ENCODE results near the gene ACP6.
A peak's percentile ranks its signal among the peaks of the same experiment; 100 is the strongest.

Gene ACP6

DNA sequence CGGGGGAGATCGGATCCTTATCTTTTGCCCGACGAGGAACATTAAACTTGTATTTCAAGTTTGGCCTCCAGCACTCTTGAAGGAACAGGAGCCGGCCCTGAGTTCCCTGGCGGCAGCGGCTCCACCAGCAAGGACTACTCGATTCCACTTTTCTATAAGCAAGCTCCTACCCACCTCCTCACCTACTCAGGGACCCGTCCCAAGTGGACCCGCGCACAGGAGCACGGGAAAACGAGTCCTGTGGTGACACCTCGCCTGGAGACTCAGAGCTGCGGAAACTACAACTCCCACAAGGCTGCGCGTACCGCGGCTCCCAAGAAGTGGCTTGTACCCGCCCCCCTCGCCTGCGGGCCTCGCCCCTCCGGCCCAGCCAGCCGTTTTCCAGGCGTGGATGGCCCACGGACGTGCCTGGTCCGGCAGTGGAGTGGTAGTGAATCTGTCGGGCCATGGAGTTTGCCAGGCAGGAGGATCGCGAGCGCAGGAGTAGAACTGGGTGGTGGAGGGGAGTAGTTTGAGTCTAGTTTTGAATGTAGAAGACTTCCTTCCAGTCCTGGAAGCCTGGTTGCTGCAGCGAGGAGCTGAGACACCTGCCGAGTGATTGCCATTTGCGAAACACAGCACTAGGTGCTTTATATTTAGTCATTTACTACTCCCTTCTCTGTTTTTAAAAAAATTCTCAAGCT, at the start of gene ACP6:
TSS of gene ACP6 (minus strand) at position 206 of the 683 bp plus-strand sequence. CDS start 476 bp downstream, outside the sequence.
- Histone ChIP-seq H3K36me3 (ENCODE audit: insufficient read depth, low read length) (no peaks in the 10 kb centered on the region), H3K79me2 (ENCODE audit: control insufficient read depth, insufficient read depth, low read length, unreplicated experiment) (peaks cover 28% of the 10 kb centered on the region), H3K4me1 (ENCODE audit: control insufficient read depth, insufficient read depth, low read length, unreplicated experiment) (peaks cover 28% of the 10 kb centered on the region), H3K27me3 (ENCODE audit: insufficient read depth, low read length) (no peaks in the 10 kb centered on the region), H3K27ac (ENCODE audit: low read depth, low read length) (no peak within 1 kb of the TSS), H3K4me3 (ENCODE audit: low read depth, low read length) (peak within 1 kb of the TSS; percentile 91), H2AFZ (ENCODE audit: low read length, unreplicated experiment) (peak within 1 kb of the TSS; percentile 84)

GRCh38 chr1:147719711-147720225, 49.4 kb upstream of the ACP6 start:
- no peaks in the 10 kb centered on the region for H3K36me3 ChIP-seq (ENCODE audit: insufficient read depth, low read length)

GRCh38 chr1:147719029-147719698, 48.8 kb upstream of the ACP6 start:
- Histone ChIP-seq H2AFZ (ENCODE audit: low read length, unreplicated experiment) (no peak overlapping the region), H3K4me3 (ENCODE audit: low read depth, low read length) (no peak overlapping the region), H3K27ac (ENCODE audit: low read depth, low read length) (no peak overlapping the region)

More at GRCh38 chr1:147719711-147720225, 49.4 kb upstream of the ACP6 start:
- no peaks in the 10 kb centered on the region for H3K4me1 ChIP-seq (ENCODE audit: control insufficient read depth, insufficient read depth, low read length, unreplicated experiment)
- H3K79me2 ChIP-seq (ENCODE audit: control insufficient read depth, insufficient read depth, low read length, unreplicated experiment): no peaks in the 10 kb centered on the region
- H3K27ac ChIP-seq (ENCODE audit: low read depth, low read length): no peak overlapping the region
- H3K4me3 ChIP-seq (ENCODE audit: low read depth, low read length): no peak overlapping the region
- H2AFZ ChIP-seq (ENCODE audit: low read length, unreplicated experiment): no peak overlapping the region
- H3K27me3 ChIP-seq (ENCODE audit: insufficient read depth, low read length): peaks cover 52% of the 10 kb centered on the region

DNA sequence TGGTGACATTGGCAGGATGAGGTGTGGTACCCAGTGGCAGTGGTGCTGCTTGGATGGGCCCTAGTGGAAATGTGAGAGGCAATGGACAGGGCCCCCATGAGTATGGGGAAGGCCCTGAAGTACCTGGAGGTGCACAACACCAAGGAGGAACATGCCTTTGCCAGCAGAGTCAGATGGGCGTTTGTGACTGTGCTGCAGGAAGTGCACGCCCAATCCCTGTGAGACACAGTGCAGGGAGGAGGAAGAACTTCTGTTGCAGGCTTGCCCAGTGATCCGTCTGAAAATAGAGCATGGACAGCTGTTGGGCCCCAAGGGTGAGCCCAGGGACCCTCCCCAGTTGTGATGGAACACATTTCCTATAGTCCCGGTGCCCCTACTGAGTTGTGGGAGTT, 47.4 kb upstream of the ACP6 start:
- H3K4me3 ChIP-seq (ENCODE audit: low read depth, low read length): no peak overlapping the region
- no peak overlapping the region for H3K27ac ChIP-seq (ENCODE audit: low read depth, low read length)
- H3K27me3 ChIP-seq (ENCODE audit: insufficient read depth, low read length): peaks cover 60% of the 10 kb centered on the region
- no peak overlapping the region for H2AFZ ChIP-seq (ENCODE audit: low read length, unreplicated experiment)
- no peaks in the 10 kb centered on the region for H3K4me1 ChIP-seq (ENCODE audit: control insufficient read depth, insufficient read depth, low read length, unreplicated experiment)
- no peaks in the 10 kb centered on the region for H3K79me2 ChIP-seq (ENCODE audit: control insufficient read depth, insufficient read depth, low read length, unreplicated experiment)
- no peaks in the 10 kb centered on the region for H3K36me3 ChIP-seq (ENCODE audit: insufficient read depth, low read length)

More at GRCh38 chr1:147719029-147719698, 48.8 kb upstream of the ACP6 start:
- H3K27me3 ChIP-seq (ENCODE audit: insufficient read depth, low read length): peaks cover 58% of the 10 kb centered on the region
- H3K4me1 ChIP-seq (ENCODE audit: control insufficient read depth, insufficient read depth, low read length, unreplicated experiment): no peaks in the 10 kb centered on the region
- H3K36me3 ChIP-seq (ENCODE audit: insufficient read depth, low read length): no peaks in the 10 kb centered on the region
- H3K79me2 ChIP-seq (ENCODE audit: control insufficient read depth, insufficient read depth, low read length, unreplicated experiment): no peaks in the 10 kb centered on the region

- H3K27ac ChIP-seq (ENCODE audit: low read depth, low read length): no peak overlapping the region
- H3K4me1 ChIP-seq (ENCODE audit: control insufficient read depth, insufficient read depth, low read length, unreplicated experiment): no peaks in the 10 kb centered on the region
- H3K4me3 ChIP-seq (ENCODE audit: low read depth, low read length): no peak overlapping the region
- no peaks in the 10 kb centered on the region for H3K36me3 ChIP-seq (ENCODE audit: insufficient read depth, low read length)
- H2AFZ ChIP-seq (ENCODE audit: low read length, unreplicated experiment): no peak overlapping the region
- H3K27me3 ChIP-seq (ENCODE audit: insufficient read depth, low read length): peaks cover 61% of the 10 kb centered on the region
- no peaks in the 10 kb centered on the region for H3K79me2 ChIP-seq (ENCODE audit: control insufficient read depth, insufficient read depth, low read length, unreplicated experiment)
Observed at GRCh38 chr1:147717051-147717705, 46.9 kb upstream of the ACP6 start.

DNA sequence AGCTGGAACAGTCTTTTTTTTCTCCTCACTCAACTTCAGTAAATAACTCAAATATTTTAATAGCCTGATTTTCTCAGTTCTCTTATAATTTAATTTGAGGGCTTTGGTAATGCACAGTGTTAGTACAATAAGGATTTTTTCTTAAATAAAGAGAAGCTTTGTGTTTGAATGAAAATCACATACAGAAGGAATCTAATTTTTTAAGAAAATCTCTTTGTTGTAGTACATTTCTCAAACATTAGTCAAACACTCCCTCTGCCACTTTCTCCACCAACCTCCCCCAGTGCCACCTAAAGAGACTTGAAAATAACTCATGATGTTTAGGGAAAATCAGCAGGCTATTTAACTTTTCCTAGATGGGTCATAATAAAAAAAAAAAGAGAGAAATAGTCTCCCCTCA, 42.3 kb upstream of the ACP6 start:
- Histone ChIP-seq H3K36me3 (ENCODE audit: insufficient read depth, low read length) (no peaks in the 10 kb centered on the region), H3K4me1 (ENCODE audit: control insufficient read depth, insufficient read depth, low read length, unreplicated experiment) (no peaks in the 10 kb centered on the region), H3K4me3 (ENCODE audit: low read depth, low read length) (no peak overlapping the region), H3K27me3 (ENCODE audit: insufficient read depth, low read length) (peaks cover 64% of the 10 kb centered on the region), H3K27ac (ENCODE audit: low read depth, low read length) (no peak overlapping the region), H2AFZ (ENCODE audit: low read length, unreplicated experiment) (no peak overlapping the region), H3K79me2 (ENCODE audit: control insufficient read depth, insufficient read depth, low read length, unreplicated experiment) (no peaks in the 10 kb centered on the region)

DNA sequence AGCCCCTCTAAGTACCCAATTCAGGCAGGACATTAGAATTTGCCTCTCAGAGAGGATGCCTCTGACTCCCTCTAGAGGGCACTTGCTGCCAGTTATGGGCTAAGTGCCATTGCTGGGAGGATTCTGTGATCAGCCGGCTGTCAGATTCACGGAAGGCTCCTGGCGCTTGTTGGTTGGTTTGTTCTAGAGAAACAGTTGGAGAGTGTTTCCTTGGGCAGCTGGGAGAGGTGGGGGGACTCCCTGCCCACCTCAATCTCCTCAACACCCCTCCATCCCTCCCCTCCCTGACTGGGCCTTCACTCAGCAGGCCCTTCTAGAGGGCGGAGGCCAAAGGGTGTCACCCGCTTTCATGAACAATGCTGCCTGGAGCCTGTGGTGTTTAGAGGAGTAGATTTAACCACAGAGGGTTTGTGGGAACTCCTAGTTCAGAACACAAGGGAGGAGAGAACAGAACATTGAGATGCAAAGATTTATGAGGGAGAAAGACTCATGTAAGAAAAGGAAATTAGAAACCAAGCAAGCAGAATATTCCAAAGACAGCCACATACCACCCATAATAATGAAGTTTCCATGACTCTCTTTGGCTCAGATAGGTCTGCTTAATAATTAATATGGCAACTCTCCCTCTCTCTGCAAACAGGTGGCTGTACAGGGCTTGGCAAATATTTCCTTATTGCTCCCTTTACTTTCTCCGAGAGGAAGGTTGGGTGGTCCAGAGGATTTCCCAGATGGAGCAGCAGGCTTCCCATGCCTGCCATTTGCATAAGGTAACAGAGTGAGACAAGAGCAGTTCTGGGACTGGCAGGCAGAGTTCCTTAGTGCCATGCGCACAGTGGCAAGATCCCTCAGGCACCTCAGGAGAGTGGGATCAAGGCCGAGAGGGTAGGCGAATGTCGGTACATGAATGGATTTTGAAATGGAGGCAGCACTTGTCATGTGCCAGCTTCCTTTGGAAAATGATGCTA, 30.0 kb upstream of the ACP6 start:
- no peaks in the 10 kb centered on the region for H3K79me2 ChIP-seq (ENCODE audit: control insufficient read depth, insufficient read depth, low read length, unreplicated experiment)
- H3K27me3 ChIP-seq (ENCODE audit: insufficient read depth, low read length): no peaks in the 10 kb centered on the region
- H3K4me3 ChIP-seq (ENCODE audit: low read depth, low read length): no peak overlapping the region
- no peaks in the 10 kb centered on the region for H3K36me3 ChIP-seq (ENCODE audit: insufficient read depth, low read length)
- H3K4me1 ChIP-seq (ENCODE audit: control insufficient read depth, insufficient read depth, low read length, unreplicated experiment): no peaks in the 10 kb centered on the region
- no peak overlapping the region for H3K27ac ChIP-seq (ENCODE audit: low read depth, low read length)
- H2AFZ ChIP-seq (ENCODE audit: low read length, unreplicated experiment): peak overlapping the region; percentile 92

GRCh38 chr1:147699686-147700041, 29.3 kb upstream of the ACP6 start:
- Histone ChIP-seq H2AFZ (ENCODE audit: low read length, unreplicated experiment) (no peak overlapping the region), H3K4me1 (ENCODE audit: control insufficient read depth, insufficient read depth, low read length, unreplicated experiment) (no peaks in the 10 kb centered on the region), H3K79me2 (ENCODE audit: control insufficient read depth, insufficient read depth, low read length, unreplicated experiment) (no peaks in the 10 kb centered on the region), H3K4me3 (ENCODE audit: low read depth, low read length) (no peak overlapping the region), H3K27ac (ENCODE audit: low read depth, low read length) (no peak overlapping the region), H3K27me3 (ENCODE audit: insufficient read depth, low read length) (no peaks in the 10 kb centered on the region), H3K36me3 (ENCODE audit: insufficient read depth, low read length) (no peaks in the 10 kb centered on the region)

GRCh38 chr1:147683163-147683763, 12.9 kb upstream of the ACP6 start:
- Histone ChIP-seq H2AFZ (ENCODE audit: low read length, unreplicated experiment) (no peak overlapping the region), H3K4me1 (ENCODE audit: control insufficient read depth, insufficient read depth, low read length, unreplicated experiment) (no peaks in the 10 kb centered on the region), H3K4me3 (ENCODE audit: low read depth, low read length) (no peak overlapping the region), H3K27me3 (ENCODE audit: insufficient read depth, low read length) (no peaks in the 10 kb centered on the region), H3K36me3 (ENCODE audit: insufficient read depth, low read length) (no peaks in the 10 kb centered on the region), H3K79me2 (ENCODE audit: control insufficient read depth, insufficient read depth, low read length, unreplicated experiment) (no peaks in the 10 kb centered on the region), H3K27ac (ENCODE audit: low read depth, low read length) (no peak overlapping the region)
